IPS DF 6.9 (cell line): Measurements from ENCODE around the gene RIT2.
"Not testable (repeated sequence)": the region's sequence is repeated elsewhere in the genome, so short reads cannot be mapped to it uniquely, and the experiment has no call there.

Experiments used
- DNase-seq: peaks from one replicate; pipeline ENCODE4 v3.0.0-alpha.2; 2013; ENCODE audit warnings: low read depth, low spot score
- H3K27ac ChIP-seq: one replicate; pipeline ENCODE4 v1.5.1; 2013; ENCODE audit warnings: low read length, control low read depth
- H3K27me3 ChIP-seq: 2 replicates; pipeline ENCODE4 v1.6.1; 2013; ENCODE audit warnings: mild to moderate bottlenecking, low read length; ENCODE audit not compliant: control insufficient read depth, insufficient read depth
- H3K36me3 ChIP-seq: 2 replicates; pipeline ENCODE4 v1.6.1; 2013; ENCODE audit warnings: low read length; ENCODE audit not compliant: control insufficient read depth, insufficient read depth
- H3K4me1 ChIP-seq: 2 replicates; pipeline ENCODE4 v1.6.1; 2013; ENCODE audit warnings: low read length; ENCODE audit not compliant: control insufficient read depth, insufficient read depth
- H3K4me3 ChIP-seq: 2 replicates; pipeline ENCODE4 v1.5.1; 2013; ENCODE audit warnings: mild to moderate bottlenecking, low read length
- H3K9me3 ChIP-seq: 2 replicates; pipeline ENCODE4 v1.6.1; 2013; ENCODE audit warnings: low read length, inconsistent platforms; ENCODE audit not compliant: control insufficient read depth, insufficient read depth
- WGBS: extraction: QIAGEN DNeasy Blood & Tissue Kit; methylation state at CpG from one replicate; pipeline ENCODE4 v1.1.7; 2013; ENCODE audit warnings: mixed read lengths, missing lambda C conversion rate; ENCODE audit not compliant: insufficient read length, insufficient coverage; 5-methylcytosine and 5-hydroxymethylcytosine counted together

Gene RIT2

GRCh38 chr18:42752916-42753315, 362.6 kb downstream of the RIT2 start:
- Histone ChIP-seq H3K27me3 (no peaks in the 10 kb centered on the region), H3K4me3 (no peak overlapping the region), H3K36me3 (no peaks in the 10 kb centered on the region), H3K4me1 (peaks cover 1% of the 10 kb centered on the region; the same call in 1 of the 2 replicates), H3K27ac (no peak overlapping the region), H3K9me3 (no peaks in the 10 kb centered on the region)
- no CpG with 5 or more reads among the region's 4 CpGs for WGBS
- DNase-seq = no peak

GRCh38 chr18:42746794-42747193, 368.7 kb downstream of the RIT2 start:
- H3K36me3 ChIP-seq = no peaks in the 10 kb centered on the region
- H3K27me3 ChIP-seq = no peaks in the 10 kb centered on the region
- H3K4me3 ChIP-seq = no peak overlapping the region
- no peak overlapping the region for H3K27ac ChIP-seq
- no peak for DNase-seq
- H3K4me1 ChIP-seq = 0 out of 2 replicates have a peak, but pooled peaks cover 1% of the 10 kb centered on the region
- no peaks in the 10 kb centered on the region for H3K9me3 ChIP-seq
- no CpG with 5 or more reads among the region's 1 CpG for WGBS

GRCh38 chr18:42745931-42746330, 369.6 kb downstream of the RIT2 start:
- 0 out of 2 replicates have a peak, but pooled peaks cover 1% of the 10 kb centered on the region for H3K4me1 ChIP-seq
- H3K27ac ChIP-seq = no peak overlapping the region

GRCh38 chr18:42745171-42745570, 370.3 kb downstream of the RIT2 start:
- no peaks in the 10 kb centered on the region for H3K9me3 ChIP-seq
- H3K36me3 ChIP-seq = no peaks in the 10 kb centered on the region
- H3K27me3 ChIP-seq = no peaks in the 10 kb centered on the region
- peaks cover 3% of the 10 kb centered on the region; the same call in 1 of the 2 replicates for H3K4me1 ChIP-seq
- H3K4me3 ChIP-seq = no peak overlapping the region
- DNase-seq = no peak
- no peak overlapping the region for H3K27ac ChIP-seq

More at GRCh38 chr18:42745931-42746330, 369.6 kb downstream of the RIT2 start:
- no peaks in the 10 kb centered on the region for H3K27me3 ChIP-seq
- H3K4me3 ChIP-seq = no peak overlapping the region
- DNase-seq = no peak
- no peaks in the 10 kb centered on the region for H3K9me3 ChIP-seq
- H3K36me3 ChIP-seq = no peaks in the 10 kb centered on the region

- peak overlapping the region; percentile 98 for H3K27ac ChIP-seq
- no peaks in the 10 kb centered on the region for H3K36me3 ChIP-seq
- WGBS = no CpG with 5 or more reads among the region's 7 CpGs
- DNase-seq = peak; percentile 66
- no peak overlapping the region for H3K4me3 ChIP-seq
- H3K27me3 ChIP-seq = no peaks in the 10 kb centered on the region
- no peaks in the 10 kb centered on the region for H3K9me3 ChIP-seq
- peaks cover 3% of the 10 kb centered on the region; the same call in 1 of the 2 replicates for H3K4me1 ChIP-seq
Measured at GRCh38 chr18:42743373-42744138, 371.9 kb downstream of the RIT2 start.

- peak overlapping the region; percentile 100 for H3K27ac ChIP-seq
- no peak for DNase-seq
Measured at GRCh38 chr18:42742969-42743368, 372.5 kb downstream of the RIT2 start.

GRCh38 chr18:42742474-42742873, 373.0 kb downstream of the RIT2 start:
- Histone ChIP-seq H3K4me3 (no peak overlapping the region), H3K4me1 (peaks cover 3% of the 10 kb centered on the region; the same call in 1 of the 2 replicates), H3K27ac (peak overlapping the region; percentile 100)

More at GRCh38 chr18:42742969-42743368, 372.5 kb downstream of the RIT2 start:
- no peak overlapping the region for H3K4me3 ChIP-seq
- no peaks in the 10 kb centered on the region for H3K36me3 ChIP-seq
- no peaks in the 10 kb centered on the region for H3K27me3 ChIP-seq
- no peaks in the 10 kb centered on the region for H3K9me3 ChIP-seq
- H3K4me1 ChIP-seq = peaks cover 3% of the 10 kb centered on the region; the same call in 1 of the 2 replicates

GRCh38 chr18:42741805-42742347, 373.6 kb downstream of the RIT2 start:
- peak overlapping the region; percentile 100 for H3K27ac ChIP-seq
- H3K36me3 ChIP-seq, H3K4me1 ChIP-seq, H3K4me3 ChIP-seq, H3K27me3 ChIP-seq, DNase-seq, H3K9me3 ChIP-seq: not testable (repeated sequence)
- WGBS = no CpG with 5 or more reads among the region's 12 CpGs

More at GRCh38 chr18:42742474-42742873, 373.0 kb downstream of the RIT2 start:
- no peaks in the 10 kb centered on the region for H3K27me3 ChIP-seq
- no peaks in the 10 kb centered on the region for H3K9me3 ChIP-seq
- no peaks in the 10 kb centered on the region for H3K36me3 ChIP-seq
- DNase-seq = no peak

- WGBS = no CpG with 5 or more reads among the region's 2 CpGs
- not testable (repeated sequence) for H3K27me3 ChIP-seq
Measured at GRCh38 chr18:42741299-42741698, 374.2 kb downstream of the RIT2 start.

GRCh38 chr18:42736074-42736473, 379.4 kb downstream of the RIT2 start:
- Histone ChIP-seq H3K27me3 (no peaks in the 10 kb centered on the region), H3K4me1 (peaks cover 1% of the 10 kb centered on the region; the same call in 1 of the 2 replicates), H3K36me3 (no peaks in the 10 kb centered on the region), H3K9me3 (no peaks in the 10 kb centered on the region), H3K4me3 (no peak overlapping the region), H3K27ac (no peak overlapping the region)
- no peak for DNase-seq
- WGBS = no CpG with 5 or more reads among the region's 1 CpG

More at GRCh38 chr18:42741299-42741698, 374.2 kb downstream of the RIT2 start:
- not testable (repeated sequence) for H3K4me3 ChIP-seq, H3K36me3 ChIP-seq, H3K9me3 ChIP-seq, DNase-seq, H3K4me1 ChIP-seq
- peak overlapping the region; percentile 64 for H3K27ac ChIP-seq

- no CpG with 5 or more reads among the region's 3 CpGs for WGBS
- H3K9me3 ChIP-seq = no peaks in the 10 kb centered on the region
- no peak for DNase-seq
- H3K27me3 ChIP-seq = no peaks in the 10 kb centered on the region
- no peaks in the 10 kb centered on the region for H3K36me3 ChIP-seq
- no peak overlapping the region for H3K4me3 ChIP-seq
- no peak overlapping the region for H3K27ac ChIP-seq
- peaks cover 1% of the 10 kb centered on the region; the same call in 1 of the 2 replicates for H3K4me1 ChIP-seq
Measured at GRCh38 chr18:42734520-42734919, 381.0 kb downstream of the RIT2 start.
